Transverse colon (tissue), 4 donors: ENCODE measurements around the gene PMPCA. TPM values are rescaled to one million over a fixed set of nuclear protein-coding genes. Genes with fewer than 3 reads are reported as not detected.

ENCODE experiments used
- DNase-seq: peaks from one replicate; pipeline ENCODE4 v3.0.0-alpha.2; 2019
- H3K27ac ChIP-seq, 4 donors: fragments of 200-600 bp; sonication (generic); 2 replicates each; pipeline ENCODE4 v1.5.1; 2016 to 2018; ENCODE audit warnings: inconsistent platforms in 4 of 4
- H3K27me3 ChIP-seq: fragments of 200-600 bp; sonication (generic); 2 replicates; pipeline ENCODE4 v1.5.1; 2017; ENCODE audit warnings: inconsistent platforms
- H3K36me3 ChIP-seq, 4 donors: fragments of 200-600 bp; sonication (generic); 2 replicates each; pipeline ENCODE4 v1.5.1; 2017 to 2019; ENCODE audit warnings: inconsistent platforms in 4 of 4
- H3K4me1 ChIP-seq, 4 donors: fragments of 200-600 bp; sonication (generic); 2 replicates each; pipeline ENCODE4 v1.5.1; 2017 to 2020; ENCODE audit warnings: inconsistent platforms in 4 of 4
- H3K4me3 ChIP-seq, 4 donors: fragments of 200-600 bp; sonication (generic); 1 replicate in 1 of 4; 2 replicates in 3 of 4; pipeline versions ENCODE4 v1.5.1 to v1.6.1; 2017 to 2019; ENCODE audit warnings: inconsistent platforms in 4 of 4
- H3K9me3 ChIP-seq, 2 donors: fragments of 200-600 bp; sonication (generic); 2 replicates each; pipeline ENCODE4 v1.5.1; 2017 to 2019; ENCODE audit warnings: inconsistent platforms in 2 of 2
- EP300 ChIP-seq: sonication (generic); formaldehyde crosslinking; IDR thresholded peaks from one replicate; pipeline ENCODE4 v1.6.1; 2017; ENCODE audit warnings: antibody characterized with exemption, low read depth
- POLR2A ChIP-seq: fragments of 450-650 bp; IDR thresholded peaks from one replicate; pipeline ENCODE4 v1.6.1; 2016; ENCODE audit warnings: antibody characterized with exemption, mild to moderate bottlenecking, moderate library complexity
- POLR2AphosphoS5 ChIP-seq, 3 donors: sonication (generic); formaldehyde crosslinking; IDR thresholded peaks; one replicate each; pipeline ENCODE4 v1.6.1; 2016; ENCODE audit warnings: antibody characterized with exemption in 3 of 3
- WGBS, 2 donors: methylation state at CpG; one replicate each; pipeline ENCODE4 v1.1.5; 2018; ENCODE audit warnings: low coverage in 1 of 2; 5-methylcytosine and 5-hydroxymethylcytosine counted together
- in situ Hi-C, 4 donors: fragments of 200-750 bp; cut with MboI; loops; one replicate each; pipeline versions ENCODE4 v1.15.0 to v1.15.1; 2017; ENCODE audit warnings: low sequenced_read_pairs in 3 of 4, low pct_ligation_motif_present in 1 of 4, low pct_unique_long_range_greater_than_20kb in 1 of 4
- intact Hi-C: fragments of 100-400 bp; cut with DNase I; formaldehyde crosslinking; loops from one replicate; pipeline ENCODE4 v1.15.1; 2023; ENCODE audit warnings: low total_unique reads
- total RNA-seq, 4 donors: library from RNA; depleted of rRNA; stranded (reverse); fragments of >200 nt; gene quantifications; one replicate each; pipeline ENCODE4 v1.1.0, GENCODE V29; 2016
- TF ChIP-seq, protein P1 (sequence below), 5 experiments: fragments of 200-600 bp in 3 of 5; fragments of 450-650 bp in 2 of 5; sonication (generic) in 3 of 5; IDR thresholded peaks; 1 replicate in 2 of 5; 2 replicates in 3 of 5; pipeline ENCODE4 v1.5.1; 2016 to 2017; ENCODE audit warnings: antibody characterized with exemption in 5 of 5, inconsistent platforms in 3 of 5, mild to moderate bottlenecking in 2 of 5, moderate library complexity in 1 of 5

PMPCA gene
- total RNA-seq, 4 donors from 2014 or later: 24.3 to 61.3 (median 45.8) TPM

- TF ChIP-seq, protein P1, sequence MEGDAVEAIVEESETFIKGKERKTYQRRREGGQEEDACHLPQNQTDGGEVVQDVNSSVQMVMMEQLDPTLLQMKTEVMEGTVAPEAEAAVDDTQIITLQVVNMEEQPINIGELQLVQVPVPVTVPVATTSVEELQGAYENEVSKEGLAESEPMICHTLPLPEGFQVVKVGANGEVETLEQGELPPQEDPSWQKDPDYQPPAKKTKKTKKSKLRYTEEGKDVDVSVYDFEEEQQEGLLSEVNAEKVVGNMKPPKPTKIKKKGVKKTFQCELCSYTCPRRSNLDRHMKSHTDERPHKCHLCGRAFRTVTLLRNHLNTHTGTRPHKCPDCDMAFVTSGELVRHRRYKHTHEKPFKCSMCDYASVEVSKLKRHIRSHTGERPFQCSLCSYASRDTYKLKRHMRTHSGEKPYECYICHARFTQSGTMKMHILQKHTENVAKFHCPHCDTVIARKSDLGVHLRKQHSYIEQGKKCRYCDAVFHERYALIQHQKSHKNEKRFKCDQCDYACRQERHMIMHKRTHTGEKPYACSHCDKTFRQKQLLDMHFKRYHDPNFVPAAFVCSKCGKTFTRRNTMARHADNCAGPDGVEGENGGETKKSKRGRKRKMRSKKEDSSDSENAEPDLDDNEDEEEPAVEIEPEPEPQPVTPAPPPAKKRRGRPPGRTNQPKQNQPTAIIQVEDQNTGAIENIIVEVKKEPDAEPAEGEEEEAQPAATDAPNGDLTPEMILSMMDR (IDR thresholded peaks at IDR 0.05): no peak
- no peak for TF ChIP-seq EP300
- TF ChIP-seq POLR2A: no peak
- no peak for TF ChIP-seq POLR2AphosphoS5 (IDR thresholded peaks at IDR 0.05)
- Histone ChIP-seq H3K27ac (peak overlapping the region; percentile 85 to 91 (median 90)), H3K4me3 (peak overlapping the region; percentile 73 to 99 (median 94)), H3K36me3 (peaks cover 0 to 16% (median 5%) of the 10 kb centered on the region in 4 donors), H3K27me3 (no peaks in the 10 kb centered on the region), H3K9me3 (no peaks in the 10 kb centered on the region), H3K4me1 (peaks cover 21 to 32% (median 25%) of the 10 kb centered on the region in 4 donors)
- DNase-seq: peak; percentile 35
- intact Hi-C loops: no loop called here
- in situ Hi-C loops: no loop called here
- 3% methylated on average over 35 of the region's 91 CpGs; no CpG with 5 or more reads in 1 of the 2 donors for WGBS, 2 donors
Observed at GRCh38 chr9:136438548-136439480, 28.4 kb downstream of the PMPCA start.

- 21 to 57% methylated on average over 7 to 27 of the region's 90 CpGs for WGBS, 2 donors
- Histone ChIP-seq H3K27ac (peak within 1 kb of the TSS; percentile 85 to 91 (median 90)), H3K4me1 (peaks cover 21 to 32% (median 25%) of the 10 kb centered on the region in 4 donors), H3K36me3 (peaks cover 0 to 19% (median 8%) of the 10 kb centered on the region in 4 donors), H3K4me3 (peak within 1 kb of the TSS; percentile 73 to 99 (median 94)), H3K27me3 (no peaks in the 10 kb centered on the region), H3K9me3 (no peaks in the 10 kb centered on the region)
- in situ Hi-C loops (no loop called here), intact Hi-C loops (no loop called here)
- peak; percentile 83 for DNase-seq
- peak in 1 of 3 donors; percentile 45 for TF ChIP-seq POLR2AphosphoS5 (IDR thresholded peaks at IDR 0.05)
- TF ChIP-seq EP300: no peak
- TF ChIP-seq, protein P1 (IDR thresholded peaks at IDR 0.05): peak; percentile 35 to 77 (median 59)
Observed at GRCh38 chr9:136439481-136440408, 29.3 kb downstream of the PMPCA start, which contains the start of gene INPP5E. INPP5E (minus strand) TSS chr9:136439845; CDS start chr9:136439419, 426 bp downstream.

- intact Hi-C loops: no loop called here
Observed at GRCh38 chr9:136441191-136441680, 30.8 kb downstream of the PMPCA start.

More at GRCh38 chr9:136441191-136441680, 30.8 kb downstream of the PMPCA start:
- TF ChIP-seq, protein P1 (IDR thresholded peaks at IDR 0.05): no peak
- TF ChIP-seq EP300 (no peak), POLR2AphosphoS5 (IDR thresholded peaks at IDR 0.05) (no peak), POLR2A (no peak)
- no peak for DNase-seq
- no peak overlapping the region for H3K27ac ChIP-seq
- H3K27me3 ChIP-seq: no peaks in the 10 kb centered on the region
- in situ Hi-C loops: no loop called here
- H3K4me3 ChIP-seq: no peak overlapping the region
- no peaks in the 10 kb centered on the region for H3K9me3 ChIP-seq
- H3K36me3 ChIP-seq: peaks cover 0 to 32% (median 12%) of the 10 kb centered on the region in 4 donors
- peaks cover 21 to 32% (median 25%) of the 10 kb centered on the region in 4 donors for H3K4me1 ChIP-seq
- WGBS, 2 donors: 90 to 93% methylated on average over 4 to 15 of the region's 15 CpGs
